ENCODE results near the gene DCTD. TPM values are rescaled to one million over a fixed set of nuclear protein-coding genes. Genes with fewer than 3 reads are reported as not detected.

DCTD gene
- total and polyA plus RNA-seq, 2 of the 13 experiments (the other 11 are each of a cell fraction or from before 2014, with no cell fraction given): 85.1 to 95.3 TPM

GRCh38 chr4:182897601-182898478 lies 19.3 kb downstream of the DCTD start (continued):
- TF ChIP-seq, protein P1, sequence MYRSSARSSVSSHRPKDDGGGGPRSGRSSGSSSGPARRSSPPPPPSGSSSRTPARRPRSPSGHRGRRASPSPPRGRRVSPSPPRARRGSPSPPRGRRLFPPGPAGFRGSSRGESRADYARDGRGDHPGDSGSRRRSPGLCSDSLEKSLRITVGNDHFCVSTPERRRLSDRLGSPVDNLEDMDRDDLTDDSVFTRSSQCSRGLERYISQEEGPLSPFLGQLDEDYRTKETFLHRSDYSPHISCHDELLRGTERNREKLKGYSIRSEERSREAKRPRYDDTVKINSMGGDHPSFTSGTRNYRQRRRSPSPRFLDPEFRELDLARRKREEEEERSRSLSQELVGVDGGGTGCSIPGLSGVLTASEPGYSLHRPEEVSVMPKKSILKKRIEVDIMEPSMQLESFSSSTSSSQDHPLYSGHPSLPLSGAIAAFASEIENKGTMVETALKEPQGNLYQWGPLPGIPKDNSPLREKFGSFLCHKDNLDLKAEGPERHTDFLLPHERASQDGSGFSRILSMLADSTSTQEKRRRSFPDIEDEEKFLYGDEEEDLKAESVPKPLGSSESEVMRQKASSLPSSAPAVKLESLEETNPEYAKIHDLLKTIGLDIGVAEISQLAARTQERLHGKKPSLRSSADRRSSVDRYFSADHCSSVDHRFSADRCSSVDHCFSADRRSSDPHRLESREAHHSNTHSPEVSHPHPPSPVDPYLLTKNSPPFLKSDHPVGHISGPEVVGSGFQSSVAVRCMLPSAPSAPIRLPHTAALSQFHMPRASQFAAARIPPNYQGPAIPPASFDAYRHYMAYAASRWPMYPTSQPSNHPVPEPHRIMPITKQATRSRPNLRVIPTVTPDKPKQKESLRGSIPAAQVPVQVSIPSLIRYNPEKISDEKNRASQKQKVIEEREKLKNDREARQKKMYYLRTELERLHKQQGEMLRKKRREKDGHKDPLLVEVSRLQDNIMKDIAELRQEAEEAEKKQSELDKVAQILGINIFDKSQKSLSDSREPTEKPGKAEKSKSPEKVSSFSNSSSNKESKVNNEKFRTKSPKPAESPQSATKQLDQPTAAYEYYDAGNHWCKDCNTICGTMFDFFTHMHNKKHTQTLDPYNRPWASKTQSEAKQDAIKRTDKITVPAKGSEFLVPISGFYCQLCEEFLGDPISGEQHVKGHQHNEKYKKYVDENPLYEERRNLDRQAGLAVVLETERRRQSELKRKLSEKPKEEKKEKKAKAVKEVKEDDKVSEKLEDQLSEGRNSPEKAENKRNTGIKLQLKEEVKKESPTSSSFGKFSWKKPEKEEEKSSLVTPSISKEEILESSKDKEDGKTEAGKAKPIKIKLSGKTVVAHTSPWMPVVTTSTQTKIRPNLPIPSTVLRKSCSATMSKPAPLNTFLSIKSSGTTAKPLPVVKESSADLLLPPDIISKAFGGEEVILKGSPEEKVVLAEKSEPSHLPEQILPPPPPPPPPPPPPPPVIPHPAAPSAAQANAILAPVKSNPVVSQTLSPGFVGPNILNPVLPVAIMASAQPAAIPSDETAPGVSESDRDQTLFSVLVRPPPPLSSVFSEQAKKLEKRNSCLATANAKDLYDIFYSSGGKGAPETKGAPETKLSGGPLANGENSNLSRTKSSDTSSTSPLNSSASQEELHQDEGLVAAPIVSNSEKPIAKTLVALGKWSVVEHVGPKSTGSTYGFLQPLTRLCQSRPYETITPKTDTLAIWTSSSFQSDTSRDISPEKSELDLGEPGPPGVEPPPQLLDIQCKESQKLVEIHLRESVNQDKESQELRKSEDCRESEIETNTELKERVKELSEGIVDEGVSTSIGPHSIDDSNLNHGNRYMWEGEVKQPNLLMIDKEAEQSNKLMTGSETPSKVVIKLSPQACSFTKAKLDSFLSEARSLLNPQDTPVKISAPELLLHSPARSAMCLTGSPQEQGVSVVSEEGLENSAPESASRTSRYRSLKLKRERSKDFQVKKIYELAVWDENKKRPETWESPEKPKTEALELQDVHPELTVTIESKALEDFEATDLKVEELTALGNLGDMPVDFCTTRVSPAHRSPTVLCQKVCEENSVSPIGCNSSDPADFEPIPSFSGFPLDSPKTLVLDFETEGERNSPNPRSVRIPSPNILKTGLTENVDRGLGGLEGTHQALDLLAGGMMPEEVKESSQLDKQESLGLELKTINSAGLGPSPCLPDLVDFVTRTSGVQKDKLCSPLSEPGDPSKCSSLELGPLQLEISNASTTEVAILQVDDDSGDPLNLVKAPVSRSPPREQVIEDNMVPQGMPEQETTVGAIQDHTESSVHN (CRISPR knock-in tag; IDR thresholded peaks at IDR 0.05): no peak
- no peak for TF ChIP-seq FUBP1 (CRISPR knock-in tag; IDR thresholded peaks at IDR 0.05; ENCODE audit: borderline replicate concordance)
- TF ChIP-seq KMT2B (CRISPR knock-in tag; IDR thresholded peaks at IDR 0.05): peak; percentile 79
- peak; percentile 59 for TF ChIP-seq PHF20 (CRISPR knock-in tag; IDR thresholded peaks at IDR 0.05)
- no peak for TF ChIP-seq SRY (CRISPR knock-in tag; IDR thresholded peaks at IDR 0.05)
- TF ChIP-seq MIER3 (CRISPR knock-in tag; IDR thresholded peaks at IDR 0.05; ENCODE audit: borderline replicate concordance): peak; percentile 94; the same call in 1 of the 2 replicates
- TF ChIP-seq ZNF3 (CRISPR knock-in tag; IDR thresholded peaks at IDR 0.05): no peak
- peak; percentile 59; the same call in 1 of the 2 replicates for TF ChIP-seq MXD4 (CRISPR knock-in tag; IDR thresholded peaks at IDR 0.05)
- TF ChIP-seq ATF1 (CRISPR knock-in tag; IDR thresholded peaks at IDR 0.05): 0 out of 2 replicates have a peak, but pooled peaks have one; percentile 43
- peak; percentile 73; the same call in 1 of the 2 replicates for TF ChIP-seq HNRNPL (IDR thresholded peaks at IDR 0.05; ENCODE audit: low read depth, low read length)
- TF ChIP-seq, protein P2, sequence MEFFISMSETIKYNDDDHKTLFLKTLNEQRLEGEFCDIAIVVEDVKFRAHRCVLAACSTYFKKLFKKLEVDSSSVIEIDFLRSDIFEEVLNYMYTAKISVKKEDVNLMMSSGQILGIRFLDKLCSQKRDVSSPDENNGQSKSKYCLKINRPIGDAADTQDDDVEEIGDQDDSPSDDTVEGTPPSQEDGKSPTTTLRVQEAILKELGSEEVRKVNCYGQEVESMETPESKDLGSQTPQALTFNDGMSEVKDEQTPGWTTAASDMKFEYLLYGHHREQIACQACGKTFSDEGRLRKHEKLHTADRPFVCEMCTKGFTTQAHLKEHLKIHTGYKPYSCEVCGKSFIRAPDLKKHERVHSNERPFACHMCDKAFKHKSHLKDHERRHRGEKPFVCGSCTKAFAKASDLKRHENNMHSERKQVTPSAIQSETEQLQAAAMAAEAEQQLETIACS (CRISPR knock-in tag; IDR thresholded peaks at IDR 0.05): no peak
- TF ChIP-seq SOX13 (IDR thresholded peaks at IDR 0.05): peak; percentile 78; the same call in 1 of the 2 replicates
- peak in 1 of 2 experiments; percentile 93; a peak in 2 of 4 replicates for TF ChIP-seq SOX13 (CRISPR knock-in tag; conservative IDR thresholded peaks at IDR 0.05 in 1 of 2, IDR thresholded peaks at IDR 0.05 in 1 of 2)
- no peak for TF ChIP-seq LCORL (IDR thresholded peaks at IDR 0.05)
- TF ChIP-seq LCORL (CRISPR knock-in tag; IDR thresholded peaks at IDR 0.05): peak; percentile 95

Data from HepG2 (cell line).